RWPE1 (cell line): ENCODE measurements around the gene ZNF281.
"Not testable (repeated sequence)": the region's sequence is repeated elsewhere in the genome, so short reads cannot be mapped to it uniquely, and the experiment has no call there.

Source experiments
- CTCF ChIA-PET: fragments of 350-600 bp; sonication (Branson Sonifier 250); formaldehyde crosslinking; extraction: SDS; loops from one replicate; lab custom pipeline; 2021; lab: Yijun Ruan, JAX
- POLR2A ChIA-PET: fragments of 400-600 bp; formaldehyde crosslinking; extraction: SDS; loops from one replicate; lab custom pipeline; 2020; ENCODE audit warnings: antibody characterized with exemption; ENCODE audit not compliant: low non-redundant PET; lab: Yijun Ruan, JAX
- DNase-seq: peaks from one replicate; pipeline ENCODE4 v3.0.0; 2012; ENCODE audit warnings: low spot score
- H3K27ac ChIP-seq: fragments of 450-650 bp; 2 replicates; pipeline ENCODE4 v1.5.1; 2017
- CTCF ChIP-seq: fragments of 450-650 bp; conservative IDR thresholded peaks from 2 replicates; pipeline ENCODE4 v1.5.1; 2017; ENCODE audit warnings: low read depth, mild to moderate bottlenecking

The ZNF281 gene

GRCh38 chr1:200442023-200442422, 32.2 kb upstream of the ZNF281 start:
- no peak for DNase-seq
- no peak overlapping the region for H3K27ac ChIP-seq
- TF ChIP-seq CTCF, result no peak
- CTCF ChIA-PET, result interaction anchor here (0.6 to 1.0 kb wide), 4 partner anchors 16 to 93 kb away, joined by 3 to 5 read pairs (median 3); no protein-coding TSS in a partner anchor
- POLR2A ChIA-PET, result no interaction called here

GRCh38 chr1:200438911-200439310, 29.1 kb upstream of the ZNF281 start:
- TF ChIP-seq CTCF, result no peak
- no peak overlapping the region for H3K27ac ChIP-seq
- ChIA-PET POLR2A (no interaction called here), CTCF (no interaction called here)
- no peak for DNase-seq

- H3K27ac ChIP-seq, DNase-seq, POLR2A ChIA-PET, CTCF ChIA-PET: not testable (repeated sequence)
Observed at GRCh38 chr1:200438413-200438812, 28.6 kb upstream of the ZNF281 start.

- ChIA-PET POLR2A (no interaction called here), CTCF (interaction anchor here (0.5 kb wide), 1 partner anchor 10 kb away, joined by 3 read pairs; no protein-coding TSS in a partner anchor)
- no peak overlapping the region for H3K27ac ChIP-seq
Observed at GRCh38 chr1:200437556-200438203, 27.8 kb upstream of the ZNF281 start.

GRCh38 chr1:200437088-200437487, 27.3 kb upstream of the ZNF281 start:
- H3K27ac ChIP-seq, result no peak overlapping the region
- TF ChIP-seq CTCF, result no peak
- CTCF ChIA-PET, result interaction anchor here (0.5 to 1.1 kb wide), 3 partner anchors 10 to 21 kb away, joined by 3 to 4 read pairs (median 3); no protein-coding TSS in a partner anchor
- POLR2A ChIA-PET, result no interaction called here
- no peak for DNase-seq

More at GRCh38 chr1:200437556-200438203, 27.8 kb upstream of the ZNF281 start:
- no peak for DNase-seq
- no peak for TF ChIP-seq CTCF

- H3K27ac ChIP-seq, result no peak overlapping the region
- CTCF ChIA-PET, result interaction anchor here (0.6 to 1.1 kb wide), 5 partner anchors 21 to 253 kb away, joined by 3 to 7 read pairs (median 4); no protein-coding TSS in a partner anchor
- no peak for DNase-seq
- POLR2A ChIA-PET, result no interaction called here
- TF ChIP-seq CTCF, result no peak
Observed at GRCh38 chr1:200436436-200436835, 26.6 kb upstream of the ZNF281 start.

- no peak for DNase-seq
- no peak overlapping the region for H3K27ac ChIP-seq
- POLR2A ChIA-PET, result no interaction called here
- CTCF ChIA-PET, result no interaction called here
- no peak for TF ChIP-seq CTCF
Observed at GRCh38 chr1:200435200-200435780, 25.5 kb upstream of the ZNF281 start.
